Neural progenitor cell (in vitro differentiated cells): ENCODE data around the gene GMPPA. TPM values are rescaled to one million over a fixed set of nuclear protein-coding genes. Genes with fewer than 3 reads are reported as not detected.

ENCODE experiments used
- DNase-seq: peaks from one replicate; pipeline ENCODE4 v3.0.0-alpha.2; 2016; ENCODE audit warnings: low spot score
- H2AFZ ChIP-seq: fragments of 200-600 bp; sonication (generic); replicated peaks from 2 replicates; pipeline ENCODE4 v1.6.1; 2016; ENCODE audit warnings: antibody characterized with exemption
- H3F3A ChIP-seq: fragments of 200-600 bp; sonication (generic); 2 replicates; pipeline ENCODE4 v1.6.1; 2016; ENCODE audit warnings: antibody characterized with exemption, low read depth
- H3K27ac ChIP-seq: fragments of 200-600 bp; sonication (generic); 2 replicates; pipeline ENCODE4 v1.5.1; 2016; ENCODE audit warnings: mild to moderate bottlenecking
- H3K27me3 ChIP-seq: fragments of 200-600 bp; sonication (generic); 2 replicates; pipeline ENCODE4 v1.6.1; 2016; ENCODE audit warnings: mild to moderate bottlenecking, moderate library complexity
- H3K36me3 ChIP-seq: fragments of 200-600 bp; sonication (generic); 2 replicates; pipeline ENCODE4 v1.5.1; 2016
- H3K4me1 ChIP-seq: fragments of 200-600 bp; sonication (generic); 2 replicates; pipeline ENCODE4 v1.6.1; 2016; ENCODE audit warnings: mixed run types
- H3K4me2 ChIP-seq: fragments of 200-600 bp; sonication (generic); 2 replicates; pipeline ENCODE4 v1.6.1; 2016
- H3K4me3 ChIP-seq: fragments of 200-600 bp; sonication (generic); 2 replicates; pipeline ENCODE4 v1.5.1; 2016
- H3K79me2 ChIP-seq: fragments of 200-600 bp; sonication (generic); 2 replicates; pipeline ENCODE4 v1.6.1; 2016; ENCODE audit warnings: low read depth
- H3K9ac ChIP-seq: fragments of 200-600 bp; sonication (generic); 2 replicates; pipeline ENCODE4 v1.6.1; 2016
- H3K9me3 ChIP-seq: fragments of 200-600 bp; sonication (generic); 2 replicates; pipeline ENCODE4 v1.5.1; 2016; ENCODE audit warnings: low read depth
- H4K20me1 ChIP-seq: fragments of 200-600 bp; sonication (generic); 2 replicates; pipeline ENCODE4 v1.6.1; 2016; ENCODE audit warnings: low read depth
- H3K27ac Mint-ChIP-seq: 3 replicates; pipeline ENCODE4 v1.8.0; 2021; ENCODE audit warnings: mixed read lengths
- H3K27me3 Mint-ChIP-seq: 2 replicates; pipeline ENCODE4 v1.8.0; 2022; ENCODE audit warnings: low read depth, mild to moderate bottlenecking, inconsistent platforms, moderate library complexity, mixed read lengths; ENCODE audit not compliant: insufficient read depth
- H3K36me3 Mint-ChIP-seq: 3 replicates; pipeline ENCODE4 v1.8.0; 2021; ENCODE audit warnings: mixed read lengths
- H3K4me1 Mint-ChIP-seq: 3 replicates; pipeline ENCODE4 v1.8.0; 2021; ENCODE audit warnings: mixed read lengths
- H3K4me3 Mint-ChIP-seq: 3 replicates; pipeline ENCODE4 v1.8.0; 2021; ENCODE audit warnings: mild to moderate bottlenecking, moderate library complexity, mixed read lengths
- H3K9me3 Mint-ChIP-seq: 3 replicates; pipeline ENCODE4 v1.8.0; 2020; ENCODE audit warnings: mixed read lengths
- CTCF ChIP-seq: fragments of 200-600 bp; sonication (generic); IDR thresholded peaks from 2 replicates; pipeline ENCODE4 v1.5.1; 2017; ENCODE audit warnings: antibody characterized with exemption, mild to moderate bottlenecking
- EZH2 ChIP-seq: fragments of 200-600 bp; sonication (generic); IDR thresholded peaks from 2 replicates; pipeline ENCODE4 v1.6.1; 2017; ENCODE audit warnings: antibody characterized with exemption, mild to moderate bottlenecking, moderate library complexity
- EZH2phosphoT487 ChIP-seq: fragments of 200-600 bp; sonication (generic); IDR thresholded peaks from 2 replicates; pipeline ENCODE4 v1.6.1; 2017; ENCODE audit warnings: antibody characterized with exemption
- total RNA-seq: library from RNA; depleted of rRNA; stranded (reverse); fragments of >200 nt; gene quantifications from 2 replicates; pipeline ENCODE4 v1.2.3, GENCODE V29; 2015; ENCODE audit warnings: low replicate concordance

GMPPA gene
- total RNA-seq, 1 donor from 2014 or later, result 49.3 TPM

GRCh38 chr2:219490186-219490585, 8.5 kb upstream of the GMPPA start:
- no peak overlapping the region for H3K4me3 Mint-ChIP-seq
- Histone ChIP-seq H3K36me3 (no peaks in the 10 kb centered on the region), H3K27ac (no peak overlapping the region), H3K27me3 (peaks cover 75% of the 10 kb centered on the region), H3K4me2 (no peak overlapping the region), H3F3A (peaks cover 17% of the 10 kb centered on the region), H3K4me1 (peaks cover 15% of the 10 kb centered on the region), H2AFZ (no peak overlapping the region), H4K20me1 (peaks cover 15% of the 10 kb centered on the region), H3K4me3 (no peak overlapping the region), H3K9me3 (no peaks in the 10 kb centered on the region), H3K79me2 (no peaks in the 10 kb centered on the region), H3K9ac (no peak overlapping the region)
- no peak overlapping the region for H3K27ac Mint-ChIP-seq
- DNase-seq, result no peak
- peaks cover 22% of the 10 kb centered on the region for H3K4me1 Mint-ChIP-seq
- H3K36me3 Mint-ChIP-seq, result no peaks in the 10 kb centered on the region
- no peaks in the 10 kb centered on the region for H3K9me3 Mint-ChIP-seq
- TF ChIP-seq CTCF (peak; percentile 33), EZH2phosphoT487 (no peak), EZH2 (no peak)
- peaks cover 27% of the 10 kb centered on the region for H3K27me3 Mint-ChIP-seq

- Mint-ChIP-seq H3K27me3 (peaks cover 22% of the 10 kb centered on the region), H3K36me3 (no peaks in the 10 kb centered on the region), H3K9me3 (no peaks in the 10 kb centered on the region), H3K4me1 (peaks cover 18% of the 10 kb centered on the region), H3K4me3 (no peak overlapping the region), H3K27ac (no peak overlapping the region)
- no peak overlapping the region for H2AFZ ChIP-seq
- H3K4me2 ChIP-seq, result no peak overlapping the region
- no peak overlapping the region for H3K4me3 ChIP-seq
- TF ChIP-seq EZH2phosphoT487, result no peak
- no peak for TF ChIP-seq EZH2
- H3F3A ChIP-seq, result peaks cover 12% of the 10 kb centered on the region
- H3K4me1 ChIP-seq, result peaks cover 16% of the 10 kb centered on the region
- H3K9me3 ChIP-seq, result no peaks in the 10 kb centered on the region
- peaks cover 75% of the 10 kb centered on the region for H3K27me3 ChIP-seq
- DNase-seq, result no peak
- no peaks in the 10 kb centered on the region for H3K36me3 ChIP-seq
- H3K9ac ChIP-seq, result no peak overlapping the region
- peaks cover 11% of the 10 kb centered on the region for H4K20me1 ChIP-seq
- no peaks in the 10 kb centered on the region for H3K79me2 ChIP-seq
- no peak overlapping the region for H3K27ac ChIP-seq
Measured at GRCh38 chr2:219490600-219491130, 8.0 kb upstream of the GMPPA start.

- Histone ChIP-seq H3K9me3 (no peaks in the 10 kb centered on the region), H3F3A (peaks cover 11% of the 10 kb centered on the region), H3K27ac (no peak overlapping the region), H3K4me2 (no peak overlapping the region), H3K36me3 (no peaks in the 10 kb centered on the region), H3K9ac (no peak overlapping the region), H3K4me1 (peaks cover 12% of the 10 kb centered on the region), H2AFZ (no peak overlapping the region), H4K20me1 (peaks cover 5% of the 10 kb centered on the region), H3K27me3 (peaks cover 75% of the 10 kb centered on the region), H3K4me3 (no peak overlapping the region), H3K79me2 (no peaks in the 10 kb centered on the region)
- Mint-ChIP-seq H3K27ac (no peak overlapping the region), H3K9me3 (no peaks in the 10 kb centered on the region), H3K36me3 (no peaks in the 10 kb centered on the region), H3K4me3 (no peak overlapping the region), H3K27me3 (peaks cover 20% of the 10 kb centered on the region), H3K4me1 (peaks cover 13% of the 10 kb centered on the region)
- DNase-seq, result no peak
- TF ChIP-seq EZH2 (no peak), CTCF (no peak), EZH2phosphoT487 (no peak)
Measured at GRCh38 chr2:219491278-219491963, 7.3 kb upstream of the GMPPA start.

GRCh38 chr2:219492575-219492974, 6.1 kb upstream of the GMPPA start:
- Histone ChIP-seq H3K9ac (no peak overlapping the region), H3F3A (peaks cover 6% of the 10 kb centered on the region), H3K79me2 (no peaks in the 10 kb centered on the region), H2AFZ (no peak overlapping the region), H3K4me3 (no peak overlapping the region), H3K9me3 (no peaks in the 10 kb centered on the region), H3K27me3 (peaks cover 75% of the 10 kb centered on the region), H4K20me1 (peaks cover 10% of the 10 kb centered on the region), H3K36me3 (no peaks in the 10 kb centered on the region), H3K4me1 (peaks cover 4% of the 10 kb centered on the region), H3K27ac (no peak overlapping the region), H3K4me2 (no peak overlapping the region)
- peak; percentile 64 for DNase-seq
- TF ChIP-seq EZH2phosphoT487 (no peak), CTCF (peak; percentile 44)
- no peaks in the 10 kb centered on the region for H3K9me3 Mint-ChIP-seq
- no peak overlapping the region for H3K4me3 Mint-ChIP-seq
- no peaks in the 10 kb centered on the region for H3K36me3 Mint-ChIP-seq
- H3K27ac Mint-ChIP-seq, result no peak overlapping the region
- H3K27me3 Mint-ChIP-seq, result peaks cover 22% of the 10 kb centered on the region
- H3K4me1 Mint-ChIP-seq, result peaks cover 7% of the 10 kb centered on the region
